Measurements from ENCODE around the gene SPATA2L. TPM values are rescaled to one million over a fixed set of nuclear protein-coding genes. Genes with fewer than 3 reads are reported as not detected.

Gene SPATA2L
- total RNA-seq, 1 experiment from 2014 or later = 12.7 TPM

GRCh38 chr16:89704281-89704680 is 2.8 kb upstream of the SPATA2L start:
- ATAC-seq = no peak
- Histone ChIP-seq H3K9me3 (ENCODE audit: control insufficient read depth, insufficient read depth, low read depth, low read length) (no peaks in the 10 kb centered on the region), H3K27ac (ENCODE audit: low read length) (no peak overlapping the region), H3K4me1 (ENCODE audit: control insufficient read depth, insufficient read depth, low read length) (0 out of 2 replicates have a peak, but pooled peaks cover 8% of the 10 kb centered on the region), H3K4me3 (ENCODE audit: low read depth in 2 of 2, low read length in 2 of 2) (no peak overlapping the region), H3K27me3 (ENCODE audit: control insufficient read depth, insufficient read depth, low read length) (no peaks in the 10 kb centered on the region), H3K36me3 (ENCODE audit: control insufficient read depth, insufficient read depth, low read length) (no peaks in the 10 kb centered on the region; the same call in 1 of the 2 replicates)
- BruUV-seq (replicated peaks) = no TSS peak
- in situ Hi-C loops (cut with HindIII; ENCODE audit: low pct_unique_long_range_greater_than_20kb, low sequenced_read_pairs) (no loop called here), intact Hi-C loops (cut with micrococcal nuclease; ENCODE audit: unreplicated experiment) (no loop called here)
- ChIA-PET CTCF (no interaction called here), POLR2A (interaction anchor here (0.6 kb wide), 1 partner anchor 34 kb away, joined by 4 read pairs; no protein-coding TSS in a partner anchor)
- no peak for TF ChIP-seq SIN3A (IDR thresholded peaks at IDR 0.05; ENCODE audit: borderline replicate concordance, insufficient read depth, low read depth, low read length)
- TF ChIP-seq REST (IDR thresholded peaks at IDR 0.05; ENCODE audit: insufficient read depth in 1 of 2, low read depth in 2 of 2, low read length in 1 of 2) = no peak
- TF ChIP-seq TCF7L2 (IDR thresholded peaks at IDR 0.05; ENCODE audit: low read depth, low read length) = no peak
- TF ChIP-seq POLR2AphosphoS5 (IDR thresholded peaks at IDR 0.05; ENCODE audit: low read depth, low read length) = no peak
- TF ChIP-seq CTCF (IDR thresholded peaks at IDR 0.05) = no peak
- DNase-seq (ENCODE audit: low read depth, low spot score) = no peak

GRCh38 chr16:89700649-89701424 is 668 bp downstream of the SPATA2L start:
- POLR2A ChIA-PET = interaction anchor here (0.6 kb wide), 1 partner anchor 19 kb away, joined by 3 read pairs; no protein-coding TSS in a partner anchor
- BruUV-seq (replicated peaks) = no TSS peak
- TF ChIP-seq SIN3A (IDR thresholded peaks at IDR 0.05; ENCODE audit: borderline replicate concordance, insufficient read depth, low read depth, low read length) = no peak
- TF ChIP-seq TCF7L2 (IDR thresholded peaks at IDR 0.05; ENCODE audit: low read depth, low read length) = no peak
- no peak; the same call in 1 of the 2 replicates for TF ChIP-seq CTCF (IDR thresholded peaks at IDR 0.05)
- no peak for TF ChIP-seq REST (IDR thresholded peaks at IDR 0.05; ENCODE audit: insufficient read depth in 1 of 2, low read depth in 2 of 2, low read length in 1 of 2)
- TF ChIP-seq POLR2AphosphoS5 (IDR thresholded peaks at IDR 0.05; ENCODE audit: low read depth, low read length) = no peak

More at GRCh38 chr16:89700649-89701424, 668 bp downstream of the SPATA2L start:
- no peaks in the 10 kb centered on the region; the same call in 1 of the 2 replicates for H3K36me3 ChIP-seq (ENCODE audit: control insufficient read depth, insufficient read depth, low read length)
- CTCF ChIA-PET = interaction anchor here (0.8 kb wide), 1 partner anchor 10 kb away, joined by 9 read pairs; no protein-coding TSS in a partner anchor
- H3K4me1 ChIP-seq (ENCODE audit: control insufficient read depth, insufficient read depth, low read length) = peaks cover 4% of the 10 kb centered on the region; the same call in 1 of the 2 replicates
- no peak for DNase-seq (ENCODE audit: low read depth, low spot score)
- peak overlapping the region; percentile 58 to 63 for H3K4me3 ChIP-seq (ENCODE audit: low read depth in 2 of 2, low read length in 2 of 2)
- H3K9me3 ChIP-seq (ENCODE audit: control insufficient read depth, insufficient read depth, low read depth, low read length) = no peaks in the 10 kb centered on the region
- peak overlapping the region; percentile 54 for H3K27ac ChIP-seq (ENCODE audit: low read length)
- H3K27me3 ChIP-seq (ENCODE audit: control insufficient read depth, insufficient read depth, low read length) = no peaks in the 10 kb centered on the region
- peak; percentile 31 for ATAC-seq
- in situ Hi-C loops (cut with HindIII; ENCODE audit: low pct_unique_long_range_greater_than_20kb, low sequenced_read_pairs) = no loop called here
- intact Hi-C loops (cut with micrococcal nuclease; ENCODE audit: unreplicated experiment) = no loop called here

Measured in Panc1 (cell line).